ENCODE measurements around the gene DDX47. TPM values are rescaled to one million over a fixed set of nuclear protein-coding genes. Genes with fewer than 3 reads are reported as not detected.
"Not testable (repeated sequence)": the region's sequence is repeated elsewhere in the genome, so short reads cannot be mapped to it uniquely, and the experiment has no call there.

DDX47 gene
- total and polyA plus RNA-seq, 4 donors = 20.2 to 37.2 (median 25.9) TPM

DNA sequence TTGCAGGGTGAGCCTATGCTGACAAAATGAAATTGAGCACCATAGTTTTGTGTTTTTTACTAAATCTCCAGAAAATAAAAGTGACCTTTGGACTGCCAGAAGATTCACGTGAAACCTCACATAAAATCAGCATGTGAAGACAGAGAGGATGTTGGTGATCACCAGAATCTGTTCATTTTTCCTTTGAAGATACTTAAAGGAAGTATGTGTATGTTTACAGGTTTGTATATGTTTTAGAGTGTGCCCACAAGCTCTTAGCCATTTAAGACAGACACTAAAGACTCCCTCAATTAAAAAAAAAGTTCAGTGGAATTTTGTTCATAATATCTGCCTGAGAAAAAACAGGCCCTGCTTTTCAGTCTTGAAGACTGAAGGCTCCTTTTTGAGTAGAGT lies 25.9 kb downstream of the DDX47 start (continued):
- TF ChIP-seq NR2F2 (IDR thresholded peaks at IDR 0.05) (no peak), YY1 (IDR thresholded peaks at IDR 0.05) (no peak), TAF1 (conservative IDR thresholded peaks at IDR 0.05) (no peak), SP1 (IDR thresholded peaks at IDR 0.05) (no peak), EGR1 (IDR thresholded peaks at IDR 0.05; ENCODE audit: low read depth in 2 of 2) (no peak)
- TF ChIP-seq, protein P1, sequence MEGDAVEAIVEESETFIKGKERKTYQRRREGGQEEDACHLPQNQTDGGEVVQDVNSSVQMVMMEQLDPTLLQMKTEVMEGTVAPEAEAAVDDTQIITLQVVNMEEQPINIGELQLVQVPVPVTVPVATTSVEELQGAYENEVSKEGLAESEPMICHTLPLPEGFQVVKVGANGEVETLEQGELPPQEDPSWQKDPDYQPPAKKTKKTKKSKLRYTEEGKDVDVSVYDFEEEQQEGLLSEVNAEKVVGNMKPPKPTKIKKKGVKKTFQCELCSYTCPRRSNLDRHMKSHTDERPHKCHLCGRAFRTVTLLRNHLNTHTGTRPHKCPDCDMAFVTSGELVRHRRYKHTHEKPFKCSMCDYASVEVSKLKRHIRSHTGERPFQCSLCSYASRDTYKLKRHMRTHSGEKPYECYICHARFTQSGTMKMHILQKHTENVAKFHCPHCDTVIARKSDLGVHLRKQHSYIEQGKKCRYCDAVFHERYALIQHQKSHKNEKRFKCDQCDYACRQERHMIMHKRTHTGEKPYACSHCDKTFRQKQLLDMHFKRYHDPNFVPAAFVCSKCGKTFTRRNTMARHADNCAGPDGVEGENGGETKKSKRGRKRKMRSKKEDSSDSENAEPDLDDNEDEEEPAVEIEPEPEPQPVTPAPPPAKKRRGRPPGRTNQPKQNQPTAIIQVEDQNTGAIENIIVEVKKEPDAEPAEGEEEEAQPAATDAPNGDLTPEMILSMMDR (IDR thresholded peaks at IDR 0.05; ENCODE audit: low read depth, low read length, missing input control) = no peak

DNA sequence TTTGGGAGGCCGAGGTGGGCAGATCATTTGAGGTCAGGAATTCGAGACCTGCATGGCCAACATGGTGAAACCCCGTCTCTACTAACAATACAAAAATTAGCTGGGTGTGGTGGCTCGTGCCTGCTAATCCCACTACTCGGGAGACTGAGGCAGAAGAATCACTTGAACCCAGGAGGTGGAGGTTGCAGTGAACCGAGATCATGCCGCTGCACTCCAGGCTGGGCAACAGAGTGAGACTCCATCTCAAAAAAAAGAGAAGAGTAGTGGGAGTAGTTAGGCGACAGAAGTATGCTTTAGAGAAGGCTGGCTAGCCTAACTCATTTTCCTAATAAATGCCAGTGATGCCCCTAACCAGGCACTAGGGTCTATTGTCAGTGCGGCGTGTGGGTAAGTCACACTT lies 26.3 kb downstream of the DDX47 start:
- not testable (repeated sequence) for DNase-seq (ENCODE audit: low spot score); H3K9me3 ChIP-seq (ENCODE audit: control insufficient read depth in 4 of 4, low read length in 3 of 4); H3K4me3 ChIP-seq (ENCODE audit: low read depth in 1 of 3, low read length in 3 of 3); H3K9ac ChIP-seq (ENCODE audit: low read depth in 1 of 2, low read length in 2 of 2); H3K4me1 ChIP-seq (ENCODE audit: control insufficient read depth in 4 of 4, insufficient read depth in 4 of 4, low read length in 3 of 4); H3K36me3 ChIP-seq (ENCODE audit: control insufficient read depth in 4 of 4, insufficient read depth in 3 of 4, low read depth in 1 of 4, low read length in 3 of 4); H3K27ac ChIP-seq (ENCODE audit: low read depth in 1 of 2, low read length in 2 of 2); H3K27me3 ChIP-seq (ENCODE audit: control insufficient read depth in 4 of 4, insufficient read depth in 4 of 4, low read length in 3 of 4)
- 94% methylated on average over 10 of the region's 10 CpGs for WGBS

DNA sequence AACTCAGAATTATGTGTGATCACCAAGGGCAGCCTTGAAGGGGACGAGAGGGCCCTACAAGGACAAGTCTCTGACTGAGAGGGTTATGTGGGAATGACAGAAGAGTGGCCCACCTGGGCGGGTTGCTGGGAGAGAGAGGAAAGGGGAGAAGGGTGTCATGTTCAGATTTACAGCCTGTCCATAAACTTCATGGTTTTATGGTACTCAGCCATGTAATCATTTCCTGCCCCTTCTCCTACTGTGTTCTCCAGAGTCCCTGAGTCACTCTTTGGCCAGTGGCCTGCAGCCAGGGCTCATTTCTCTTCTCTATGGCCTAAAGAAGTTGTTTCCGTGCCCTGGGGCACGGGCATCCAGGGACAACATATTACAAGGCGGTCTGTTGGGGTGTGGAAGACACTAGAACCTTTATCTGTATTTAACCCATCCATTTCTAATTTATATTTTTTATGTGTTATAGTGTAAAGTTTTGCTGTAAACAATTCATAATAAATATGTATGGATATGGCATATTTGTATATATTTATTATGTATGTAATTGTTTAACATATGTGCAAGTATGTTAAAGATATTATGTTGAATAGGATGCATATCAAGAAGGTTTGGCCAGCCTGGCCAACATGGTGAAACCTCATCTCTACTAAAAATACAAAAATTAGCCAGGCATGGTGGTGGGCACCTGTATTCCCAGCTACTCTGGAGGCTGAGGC lies 26.9 kb downstream of the DDX47 start:
- H3K27me3 ChIP-seq (ENCODE audit: control insufficient read depth in 4 of 4, insufficient read depth in 4 of 4, low read length in 3 of 4) = no peaks in the 10 kb centered on the region
- no peaks in the 10 kb centered on the region for H3K9me3 ChIP-seq (ENCODE audit: control insufficient read depth in 4 of 4, low read length in 3 of 4)
- no peak for DNase-seq (ENCODE audit: low spot score)
- H3K9ac ChIP-seq (ENCODE audit: low read depth in 1 of 2, low read length in 2 of 2) = no peak overlapping the region
- TF ChIP-seq HNF4G (IDR thresholded peaks at IDR 0.05) (no peak), FOXA2 (IDR thresholded peaks at IDR 0.05) (no peak), JUND (IDR thresholded peaks at IDR 0.05) (no peak), RXRA (IDR thresholded peaks at IDR 0.05) (no peak), GABPA (IDR thresholded peaks at IDR 0.05 in 1 of 2, conservative IDR thresholded peaks at IDR 0.05 in 1 of 2) (no peak), YY1 (IDR thresholded peaks at IDR 0.05) (no peak), EGR1 (IDR thresholded peaks at IDR 0.05; ENCODE audit: low read depth in 2 of 2) (no peak), NR2F2 (IDR thresholded peaks at IDR 0.05) (no peak), FOXA1 (IDR thresholded peaks at IDR 0.05) (no peak), SP1 (IDR thresholded peaks at IDR 0.05) (no peak), TAF1 (conservative IDR thresholded peaks at IDR 0.05) (no peak), HNF4A (conservative IDR thresholded peaks at IDR 0.05) (no peak)
- TF ChIP-seq, protein P2, sequence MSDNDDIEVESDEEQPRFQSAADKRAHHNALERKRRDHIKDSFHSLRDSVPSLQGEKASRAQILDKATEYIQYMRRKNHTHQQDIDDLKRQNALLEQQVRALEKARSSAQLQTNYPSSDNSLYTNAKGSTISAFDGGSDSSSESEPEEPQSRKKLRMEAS (IDR thresholded peaks at IDR 0.05) = no peak
- TF ChIP-seq, protein P3, sequence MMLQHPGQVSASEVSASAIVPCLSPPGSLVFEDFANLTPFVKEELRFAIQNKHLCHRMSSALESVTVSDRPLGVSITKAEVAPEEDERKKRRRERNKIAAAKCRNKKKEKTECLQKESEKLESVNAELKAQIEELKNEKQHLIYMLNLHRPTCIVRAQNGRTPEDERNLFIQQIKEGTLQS (IDR thresholded peaks at IDR 0.05) = no peak
- no peaks in the 10 kb centered on the region for H3K4me1 ChIP-seq (ENCODE audit: control insufficient read depth in 4 of 4, insufficient read depth in 4 of 4, low read length in 3 of 4)
- WGBS = 88% methylated on average over 5 of the region's 5 CpGs
- H3K4me3 ChIP-seq (ENCODE audit: low read depth in 1 of 3, low read length in 3 of 3) = no peak overlapping the region
- no peaks in the 10 kb centered on the region for H3K36me3 ChIP-seq (ENCODE audit: control insufficient read depth in 4 of 4, insufficient read depth in 3 of 4, low read depth in 1 of 4, low read length in 3 of 4)
- no peak overlapping the region for H3K27ac ChIP-seq (ENCODE audit: low read depth in 1 of 2, low read length in 2 of 2)

DNA sequence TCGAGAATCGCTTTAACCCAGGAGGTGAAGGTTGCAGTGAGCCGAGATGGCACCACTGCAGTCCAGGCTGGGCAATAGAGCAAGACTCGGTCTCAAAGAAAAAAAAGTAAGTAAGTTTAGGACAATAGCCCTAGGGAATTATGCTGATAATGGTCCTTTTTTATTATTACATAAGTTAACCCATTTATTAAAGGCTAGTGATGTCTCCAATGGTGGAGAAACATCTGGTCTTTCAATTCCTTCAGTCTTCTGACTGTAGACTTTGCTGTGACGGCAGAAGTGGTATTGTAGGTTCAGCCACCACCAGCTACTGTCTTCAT lies 27.4 kb downstream of the DDX47 start:
- Histone ChIP-seq H3K27ac (ENCODE audit: low read depth in 1 of 2, low read length in 2 of 2) (no peak overlapping the region), H3K4me3 (ENCODE audit: low read depth in 1 of 3, low read length in 3 of 3) (no peak overlapping the region), H3K27me3 (ENCODE audit: control insufficient read depth in 4 of 4, insufficient read depth in 4 of 4, low read length in 3 of 4) (no peaks in the 10 kb centered on the region), H3K4me1 (ENCODE audit: control insufficient read depth in 4 of 4, insufficient read depth in 4 of 4, low read length in 3 of 4) (no peaks in the 10 kb centered on the region), H3K9ac (ENCODE audit: low read depth in 1 of 2, low read length in 2 of 2) (no peak overlapping the region), H3K36me3 (ENCODE audit: control insufficient read depth in 4 of 4, insufficient read depth in 3 of 4, low read depth in 1 of 4, low read length in 3 of 4) (no peaks in the 10 kb centered on the region), H3K9me3 (ENCODE audit: control insufficient read depth in 4 of 4, low read length in 3 of 4) (no peaks in the 10 kb centered on the region)
- DNase-seq (ENCODE audit: low spot score) = no peak
- 96% methylated on average over 5 of the region's 5 CpGs for WGBS
- TF ChIP-seq HNF4A (conservative IDR thresholded peaks at IDR 0.05) (no peak), RXRA (IDR thresholded peaks at IDR 0.05) (no peak), EGR1 (IDR thresholded peaks at IDR 0.05; ENCODE audit: low read depth in 2 of 2) (no peak)
- TF ChIP-seq, protein P1 (IDR thresholded peaks at IDR 0.05; ENCODE audit: low read depth, low read length, missing input control) = no peak

DNA sequence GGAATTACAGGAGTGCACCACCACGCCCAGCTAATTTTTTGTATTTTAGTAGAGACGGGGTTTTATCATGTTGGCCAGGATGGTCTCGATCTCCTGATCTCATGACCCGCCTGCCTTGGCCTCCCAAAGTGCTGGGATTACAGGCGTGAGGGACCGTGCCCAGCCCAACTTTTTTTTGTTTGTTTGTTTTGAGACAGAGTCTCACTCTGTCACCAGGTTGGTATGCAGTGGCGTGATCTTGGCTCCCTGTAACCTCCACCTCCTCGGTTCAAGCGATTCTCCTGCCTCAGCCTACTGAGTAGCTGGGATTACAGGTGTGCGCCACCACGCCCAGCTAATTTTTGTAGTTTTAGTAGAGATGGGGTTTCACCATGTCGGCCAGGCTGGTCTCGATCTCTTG lies 28.3 kb downstream of the DDX47 start:
- H3K4me3 ChIP-seq (ENCODE audit: low read depth in 1 of 3, low read length in 3 of 3); H3K27ac ChIP-seq (ENCODE audit: low read depth in 1 of 2, low read length in 2 of 2); H3K36me3 ChIP-seq (ENCODE audit: control insufficient read depth in 4 of 4, insufficient read depth in 3 of 4, low read depth in 1 of 4, low read length in 3 of 4); DNase-seq (ENCODE audit: low spot score); H3K9ac ChIP-seq (ENCODE audit: low read depth in 1 of 2, low read length in 2 of 2); H3K9me3 ChIP-seq (ENCODE audit: control insufficient read depth in 4 of 4, low read length in 3 of 4); H3K27me3 ChIP-seq (ENCODE audit: control insufficient read depth in 4 of 4, insufficient read depth in 4 of 4, low read length in 3 of 4); H3K4me1 ChIP-seq (ENCODE audit: control insufficient read depth in 4 of 4, insufficient read depth in 4 of 4, low read length in 3 of 4): not testable (repeated sequence)
- 92% methylated on average over 13 of the region's 13 CpGs for WGBS
